CD4-positive, alpha-beta T cell treated with Interferon alpha-2 for 1 hour (primary cell): ENCODE measurements around the gene COL9A2.

Source experiments
- DNase-seq, 2 donors: peaks; one replicate each; pipeline ENCODE4 v3.0.0-alpha.2; 2020 to 2022

Gene COL9A2

DNA sequence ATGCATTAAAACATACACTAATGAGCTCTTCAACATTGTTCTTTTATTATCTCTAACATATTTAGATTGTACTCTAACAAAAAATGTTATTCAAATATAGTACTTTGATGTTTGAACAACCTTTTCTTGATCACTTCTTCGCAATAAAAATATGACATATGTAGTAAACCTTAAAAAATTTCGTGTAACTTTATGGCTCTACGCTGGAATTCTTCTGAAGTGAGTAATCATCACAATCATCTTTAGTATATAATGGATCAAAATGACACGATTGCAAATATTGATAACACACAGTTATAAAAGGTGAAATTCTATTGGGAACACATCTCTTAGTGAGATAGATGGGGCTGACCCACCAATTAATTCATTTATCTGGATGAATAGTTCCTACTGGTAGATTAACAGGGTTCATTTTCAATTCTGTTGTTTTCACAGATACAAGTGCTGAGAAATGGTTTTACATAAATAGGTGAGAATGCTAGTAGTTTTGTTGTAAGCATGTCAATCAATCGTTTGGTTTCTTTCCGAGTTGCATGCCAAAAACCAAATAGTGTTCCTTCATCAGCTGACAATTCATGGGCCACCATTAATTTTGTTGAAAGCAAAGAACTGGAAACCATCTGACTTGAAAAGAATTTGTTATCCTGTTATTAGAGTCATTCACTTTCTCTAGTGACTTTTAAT lies 60.5 kb downstream of the COL9A2 start:
- DNase-seq = no peak

DNA sequence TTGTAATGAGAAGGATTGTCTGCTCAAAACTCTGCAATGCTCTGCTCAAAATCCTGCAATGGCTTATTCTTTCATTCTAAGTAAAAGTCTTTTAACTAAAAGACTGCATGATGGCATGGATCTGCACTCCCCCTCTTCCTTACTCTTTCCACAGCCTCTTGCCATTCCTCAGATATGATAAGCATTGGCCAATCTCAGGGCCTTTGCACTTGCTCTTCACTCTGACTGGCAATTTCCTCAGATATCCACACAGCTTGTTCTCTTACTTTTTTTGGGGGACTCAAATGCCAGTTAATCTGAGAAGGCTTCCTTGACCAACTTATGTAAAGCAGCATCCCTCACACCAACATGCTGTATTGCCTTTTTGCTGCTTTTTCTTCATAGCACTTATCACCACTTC lies 61.9 kb downstream of the COL9A2 start:
- DNase-seq = no peak

DNA sequence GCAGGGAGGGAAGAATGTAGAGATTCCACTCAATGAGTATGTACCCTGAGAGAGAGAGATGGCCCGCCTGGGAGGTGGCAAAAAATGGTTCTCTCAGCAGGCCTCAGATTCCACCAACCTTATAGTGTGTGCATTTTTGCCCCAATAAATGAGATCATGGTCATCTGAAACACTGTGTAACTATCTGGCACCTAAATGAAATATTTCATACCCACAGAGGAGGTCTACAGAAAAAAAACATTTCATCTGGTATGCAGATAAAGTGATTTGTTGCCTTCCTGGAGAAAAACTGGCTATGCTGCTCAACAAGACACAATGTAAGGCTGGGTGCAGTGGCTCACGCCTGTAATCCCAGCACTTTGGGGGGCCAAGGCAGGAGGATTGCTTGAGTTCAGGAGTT lies 64.5 kb downstream of the COL9A2 start:
- DNase-seq = no peak

DNA sequence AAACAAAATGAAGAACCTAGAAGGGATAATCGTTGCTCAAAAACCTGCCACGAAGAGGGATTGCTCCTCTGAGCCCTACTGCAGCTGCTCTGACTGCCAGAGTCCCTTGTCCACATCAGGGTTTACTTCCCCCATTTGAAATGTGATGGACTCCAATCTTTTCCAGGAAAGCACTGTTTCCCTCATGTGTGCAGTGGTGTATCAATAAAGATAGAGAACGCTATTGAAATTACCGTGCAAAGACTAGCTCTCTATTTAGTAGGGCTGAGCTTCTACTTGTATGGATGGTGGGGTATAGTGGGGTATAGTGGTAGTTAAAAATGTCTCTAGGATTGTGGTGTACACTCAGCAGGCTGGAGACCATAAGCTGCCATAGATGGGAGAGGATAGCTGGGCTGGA lies 65.6 kb downstream of the COL9A2 start:
- DNase-seq = no peak
